HG02981 (cell line): ENCODE data around the gene MLLT10.
"Not testable (repeated sequence)": the region's sequence is repeated elsewhere in the genome, so short reads cannot be mapped to it uniquely, and the experiment has no call there.

Source experiments
- ATAC-seq: cut with Tn5 transposase; IDR thresholded peaks from one replicate; pipeline ENCODE4 v1.9.1; 2021; ENCODE audit warnings: mild to moderate bottlenecking, moderate library complexity; ENCODE audit not compliant: unreplicated experiment

MLLT10 gene

DNA sequence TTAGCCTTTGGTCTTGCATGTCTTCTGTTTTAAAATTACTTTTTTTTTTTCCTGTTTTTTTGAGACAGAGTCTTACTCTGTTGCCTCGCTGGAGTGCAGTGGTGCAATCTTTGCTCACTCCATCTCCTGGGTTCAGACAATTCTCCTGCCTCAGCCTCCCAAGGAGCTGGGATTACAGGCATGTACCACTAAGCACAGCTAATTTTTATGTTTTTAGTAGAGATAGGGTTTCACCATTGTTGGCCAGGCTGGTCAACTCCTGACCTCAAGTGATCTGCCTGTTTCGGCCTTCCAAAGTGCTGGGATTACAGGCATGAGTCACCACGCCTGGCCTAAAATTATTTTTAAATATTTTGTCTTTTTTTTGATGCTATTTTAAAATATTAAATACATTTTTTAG is 38.5 kb downstream of the MLLT10 start:
- ATAC-seq = no peak

DNA sequence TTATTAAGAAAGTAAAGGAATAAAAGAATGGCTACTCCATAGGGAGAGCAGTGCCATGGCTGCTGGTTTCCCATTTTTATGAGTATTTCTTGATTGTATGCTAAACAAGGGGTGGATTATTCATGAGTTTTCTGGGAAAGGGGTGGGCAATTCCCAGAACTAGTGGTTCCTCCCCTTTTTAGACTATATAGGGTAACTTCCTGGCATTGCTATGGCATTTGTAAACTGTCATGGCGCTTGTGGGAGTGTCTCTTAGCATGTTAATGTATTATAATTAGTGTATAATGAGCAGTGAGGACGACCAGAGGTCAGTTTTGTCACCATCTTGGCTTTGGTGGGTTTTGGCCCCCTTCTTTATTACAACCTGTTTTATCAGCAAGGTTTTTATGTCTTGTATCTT is 40.5 kb downstream of the MLLT10 start:
- ATAC-seq = not testable (repeated sequence)

DNA sequence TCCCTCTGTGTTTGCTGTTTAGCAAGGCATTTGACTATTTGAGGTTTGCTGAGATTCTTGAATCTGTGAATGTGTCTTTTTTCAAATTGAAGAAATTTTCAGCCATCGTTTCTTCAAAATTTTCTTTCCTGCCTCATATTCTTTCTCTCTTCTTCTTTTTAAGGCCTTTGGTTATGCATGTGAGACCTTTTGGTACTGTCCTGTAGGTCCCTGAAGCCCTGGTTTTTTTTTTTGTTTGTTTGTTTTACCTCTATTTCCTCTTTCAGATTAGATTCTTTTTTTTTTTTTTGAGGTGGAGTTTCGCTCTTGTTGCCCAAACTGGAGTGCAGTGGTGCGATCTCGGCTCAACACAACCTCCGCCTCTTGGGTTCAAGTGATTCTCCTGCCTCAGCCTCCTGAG is 45.3 kb downstream of the MLLT10 start:
- no peak for ATAC-seq

DNA sequence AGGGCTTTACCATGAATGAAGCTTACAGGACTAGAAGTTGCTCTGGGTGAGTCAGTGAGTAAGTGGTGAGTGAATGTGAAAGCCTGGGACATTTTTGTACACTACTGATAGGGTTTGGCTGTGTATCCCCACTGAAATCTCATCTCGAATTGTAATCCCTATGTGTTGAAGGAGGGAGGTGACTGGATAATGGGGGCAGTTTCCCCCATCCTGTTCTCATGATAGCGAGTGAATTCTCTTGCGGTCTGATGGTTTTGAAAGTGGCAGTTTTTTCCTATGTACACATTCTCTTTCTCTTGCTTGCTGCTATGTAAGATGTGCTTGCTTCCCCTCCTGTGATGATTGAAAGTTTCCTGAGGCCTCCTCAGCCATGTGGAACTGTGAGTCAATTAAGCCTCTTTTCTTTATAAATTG is 47.4 kb downstream of the MLLT10 start:
- ATAC-seq = peak; percentile 67

DNA sequence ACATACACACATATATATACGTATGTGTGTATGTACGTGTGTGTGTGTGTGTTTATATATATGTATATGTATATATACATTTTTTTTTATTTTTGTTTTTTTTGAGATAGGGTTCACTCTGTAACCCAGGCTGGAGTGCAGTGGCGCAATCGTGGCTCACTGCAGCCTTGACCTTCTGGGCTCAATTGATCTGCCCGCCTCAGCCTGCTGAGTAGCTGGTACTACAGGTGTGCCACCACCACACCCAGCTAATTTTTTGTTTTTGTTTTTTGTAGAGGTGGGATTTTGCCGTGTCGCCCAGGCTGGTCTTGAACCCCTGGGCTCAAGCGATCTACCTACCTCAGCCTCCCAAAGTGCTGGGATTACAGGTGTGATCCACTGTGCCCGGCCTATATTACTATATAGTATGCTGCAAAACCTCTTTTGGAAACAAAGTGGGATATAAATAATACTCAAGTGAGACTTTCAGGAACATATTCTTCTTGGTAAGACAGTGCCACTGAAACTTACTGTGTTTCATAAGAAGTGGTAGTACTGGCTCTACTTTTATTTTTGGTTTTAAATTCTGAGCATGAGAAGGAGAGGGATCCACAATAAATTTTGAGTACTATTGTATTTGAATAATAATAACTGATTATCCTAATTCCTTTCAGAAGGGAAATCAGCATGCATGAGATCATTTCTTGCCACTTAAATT is 51.0 kb downstream of the MLLT10 start:
- ATAC-seq = no peak

DNA sequence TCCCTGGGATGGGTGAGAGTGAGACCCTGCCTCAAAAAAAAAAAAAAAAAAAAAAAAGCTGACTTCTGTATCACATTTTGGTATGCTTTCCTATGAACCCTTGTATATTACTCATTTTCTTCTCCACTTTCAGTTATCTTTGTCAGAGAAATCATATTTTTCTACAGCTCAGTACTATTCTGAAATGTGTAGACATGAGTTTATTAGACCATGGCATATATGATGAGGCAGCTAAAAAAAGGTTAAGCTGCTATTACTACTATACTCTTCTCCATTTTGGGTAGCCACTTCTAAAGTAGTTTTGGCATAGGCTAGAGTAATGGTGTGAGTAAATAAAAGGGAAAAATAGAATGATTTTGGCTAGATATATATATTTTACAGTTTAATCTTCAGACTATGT is 53.4 kb downstream of the MLLT10 start:
- ATAC-seq = no peak

DNA sequence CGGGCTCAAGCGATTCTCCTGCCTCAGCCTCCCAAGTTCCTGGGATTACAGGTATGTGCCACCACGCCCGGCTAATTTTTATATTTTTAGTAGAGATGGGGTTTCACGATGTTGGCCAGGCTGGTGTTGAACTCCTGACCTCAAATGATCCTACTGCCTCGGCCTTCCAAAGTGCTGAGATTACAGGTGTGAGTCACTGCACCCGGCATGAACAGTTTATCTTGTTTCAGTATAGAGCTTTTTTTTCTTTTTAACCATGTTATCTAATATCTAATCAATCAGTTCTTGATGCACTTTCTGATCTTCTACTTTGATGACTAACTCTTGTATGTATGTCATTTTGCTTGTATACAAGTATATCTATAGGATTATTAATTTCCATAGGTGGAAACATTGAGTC is 54.1 kb downstream of the MLLT10 start:
- not testable (repeated sequence) for ATAC-seq

DNA sequence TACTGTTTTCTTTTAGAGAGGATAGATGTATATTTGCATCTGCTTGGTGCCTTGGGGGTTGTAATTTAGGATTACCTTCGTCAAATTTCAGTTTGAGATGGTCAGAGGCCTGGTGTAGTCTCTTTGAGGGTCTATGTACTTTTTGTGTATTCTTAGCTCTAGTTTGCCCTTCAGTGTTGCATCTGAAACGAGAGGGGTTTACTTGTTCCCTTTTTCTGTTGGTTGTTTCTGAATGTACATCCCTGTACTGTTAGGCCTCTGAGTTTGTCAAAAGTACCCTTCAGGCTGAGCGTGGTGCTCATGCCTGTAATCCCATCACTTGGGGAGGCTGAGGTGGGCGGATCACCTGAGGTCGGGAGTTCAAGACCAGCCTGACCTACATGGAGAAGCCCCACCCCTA is 60.0 kb downstream of the MLLT10 start:
- ATAC-seq = no peak

DNA sequence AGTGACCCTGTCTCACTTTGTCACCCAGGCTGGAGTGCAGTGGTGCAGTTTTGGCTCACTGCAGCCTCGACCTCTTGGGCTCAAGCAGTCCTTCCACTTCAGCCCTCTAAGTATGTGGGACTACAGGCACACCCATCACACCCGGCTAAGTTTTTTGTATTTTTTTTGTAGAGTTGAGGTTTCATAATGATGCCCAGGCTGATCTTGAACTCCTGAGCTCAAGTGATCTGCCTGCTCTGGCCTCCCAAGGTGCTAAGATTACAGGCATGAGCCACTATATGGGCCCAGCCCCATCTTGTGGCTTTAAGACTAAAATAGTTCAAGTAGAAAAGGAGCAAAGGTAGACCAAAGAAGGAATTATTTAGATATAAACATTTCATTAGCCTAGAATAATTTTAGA is 65.5 kb downstream of the MLLT10 start:
- no peak for ATAC-seq

DNA sequence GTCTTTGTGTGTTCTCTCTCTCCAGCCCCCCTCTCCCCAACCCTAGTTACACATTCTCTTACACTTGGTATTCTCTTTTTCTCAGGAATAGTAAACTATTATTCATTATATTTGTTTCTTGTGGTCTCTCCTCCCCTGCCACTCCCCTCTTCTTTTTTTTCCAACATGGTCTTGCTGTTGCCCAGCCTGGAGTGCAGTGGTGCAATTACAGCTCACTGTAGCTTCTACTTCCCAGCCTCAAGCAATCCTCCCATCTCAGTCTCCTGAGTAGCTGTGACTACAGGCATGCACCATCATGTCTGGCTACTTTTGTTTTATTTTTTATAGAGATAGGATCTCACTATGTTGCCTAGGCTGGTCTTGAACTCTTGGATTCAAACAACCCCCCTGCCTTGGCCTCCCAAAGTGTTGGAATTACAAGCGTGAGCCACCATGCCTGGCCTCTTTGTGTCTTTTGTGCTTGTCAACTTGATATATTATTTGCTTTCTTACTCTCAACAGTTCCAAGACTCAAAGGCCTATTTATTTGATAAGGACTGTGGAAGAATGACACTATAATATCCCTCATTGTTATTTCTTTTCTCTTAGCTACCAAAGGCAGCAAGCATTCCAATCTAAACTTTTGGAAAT is 66.9 kb downstream of the MLLT10 start:
- no peak for ATAC-seq

DNA sequence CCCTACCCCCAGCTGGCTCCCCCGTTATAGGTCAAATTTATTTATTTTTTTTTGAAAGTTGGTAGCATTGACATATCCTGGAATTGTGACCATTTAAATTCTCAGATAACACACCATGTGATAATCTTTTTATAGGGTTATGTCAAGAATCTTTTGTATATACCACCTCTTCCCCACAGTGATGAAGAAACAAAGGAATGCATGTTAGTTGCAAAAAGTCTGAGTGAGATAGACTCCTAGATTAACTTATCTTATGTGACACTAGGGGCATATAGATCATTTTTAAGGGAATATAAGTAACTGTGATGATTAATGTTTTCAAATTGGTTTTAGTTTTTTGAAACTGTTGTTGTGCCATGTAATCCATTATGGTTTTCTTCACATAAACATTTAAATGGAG is 68.3 kb downstream of the MLLT10 start:
- ATAC-seq = no peak

DNA sequence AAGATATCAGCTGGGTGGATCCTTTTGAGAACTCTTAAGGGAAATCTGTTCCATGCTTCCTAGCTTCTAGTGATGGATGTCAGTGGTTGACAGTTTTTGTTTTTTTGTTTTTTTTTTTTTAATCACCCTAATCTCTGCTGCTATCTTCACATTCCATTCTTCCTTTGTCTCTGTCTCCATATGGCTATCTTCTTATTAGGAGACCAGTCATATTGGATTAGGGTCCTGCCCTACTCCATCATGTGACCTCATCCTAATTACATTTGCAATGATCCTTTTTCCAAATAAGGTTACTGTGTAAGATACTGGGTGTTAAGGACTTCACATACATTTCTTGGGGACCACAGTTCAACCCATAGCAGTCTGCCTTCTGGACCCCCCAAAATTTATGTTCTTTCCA is 69.7 kb downstream of the MLLT10 start:
- no peak for ATAC-seq

DNA sequence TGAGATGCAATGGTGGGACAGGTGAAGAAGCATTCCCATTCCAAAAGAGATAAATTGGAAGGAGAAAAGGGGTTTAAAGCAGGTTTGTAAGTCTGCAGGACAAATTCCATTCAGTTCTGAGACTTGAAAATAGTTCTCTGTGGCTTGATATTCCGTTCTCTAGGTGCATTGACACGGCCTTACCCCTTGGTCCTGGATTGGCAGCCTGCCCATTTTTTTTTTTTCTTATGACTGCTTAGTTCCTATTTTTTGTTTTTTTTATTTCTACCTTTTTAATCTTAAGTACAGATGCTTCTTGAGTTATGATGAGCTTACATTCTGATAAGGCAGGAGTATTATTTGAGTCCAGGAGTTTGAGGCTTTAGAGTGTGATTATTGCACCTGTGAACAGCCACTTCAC is 70.6 kb downstream of the MLLT10 start:
- no peak for ATAC-seq

DNA sequence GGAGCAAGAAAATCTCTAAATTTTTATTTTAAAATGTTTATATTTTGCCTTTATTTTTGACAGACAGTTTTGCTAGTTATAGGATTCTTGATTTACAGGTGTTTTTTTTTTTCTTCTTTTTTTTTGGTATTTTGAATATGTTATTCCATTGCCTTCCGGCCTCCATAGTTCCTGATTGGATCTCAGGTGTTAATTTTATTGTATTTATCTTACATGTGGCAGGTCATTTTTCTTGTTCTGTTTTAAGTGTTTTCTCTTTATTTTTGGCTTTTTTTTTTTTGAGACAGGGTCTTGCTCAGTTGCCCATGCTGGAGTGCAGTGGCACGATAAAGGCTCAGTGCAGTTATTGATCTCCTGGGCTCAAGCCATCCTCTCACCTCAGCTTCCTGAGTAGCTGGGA is 73.9 kb downstream of the MLLT10 start:
- no peak for ATAC-seq

DNA sequence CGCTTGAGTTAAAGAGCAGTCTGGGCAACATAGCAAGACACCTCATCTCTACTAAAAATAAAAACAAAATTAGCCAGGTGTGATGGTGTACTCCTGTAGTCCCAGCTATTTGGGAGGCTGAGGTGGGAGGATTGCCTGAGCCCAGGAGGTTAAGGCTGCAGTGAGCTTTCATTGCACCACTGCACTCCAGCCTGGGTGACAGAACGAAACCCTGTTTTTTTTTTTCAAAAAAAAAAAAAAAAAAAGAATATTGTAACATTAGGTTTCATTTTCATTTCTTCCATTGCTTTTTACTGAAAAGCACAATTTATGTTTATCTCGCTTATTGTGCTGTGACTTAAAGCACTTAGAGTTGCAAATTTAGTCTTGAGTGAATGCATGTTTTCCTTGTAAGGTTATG is 80.0 kb downstream of the MLLT10 start:
- no peak for ATAC-seq

DNA sequence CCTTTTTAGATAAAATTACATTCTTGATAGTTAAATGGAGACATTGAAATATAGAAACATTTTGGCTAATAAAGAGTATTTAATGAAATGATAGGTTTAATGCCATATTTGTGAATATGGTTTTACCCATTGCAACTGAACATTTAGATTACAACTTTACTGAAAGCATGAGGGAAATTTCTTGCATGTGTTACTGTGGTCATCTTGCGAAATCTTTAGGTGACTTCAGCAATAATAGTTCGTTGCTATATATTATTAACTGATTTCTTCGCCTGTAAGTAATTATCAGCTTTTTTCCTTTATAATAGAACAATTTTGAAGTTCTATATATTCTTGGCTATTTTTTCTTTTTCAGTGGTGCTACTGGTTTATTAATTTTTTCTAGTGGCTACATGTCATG is 83.2 kb downstream of the MLLT10 start:
- ATAC-seq = no peak

DNA sequence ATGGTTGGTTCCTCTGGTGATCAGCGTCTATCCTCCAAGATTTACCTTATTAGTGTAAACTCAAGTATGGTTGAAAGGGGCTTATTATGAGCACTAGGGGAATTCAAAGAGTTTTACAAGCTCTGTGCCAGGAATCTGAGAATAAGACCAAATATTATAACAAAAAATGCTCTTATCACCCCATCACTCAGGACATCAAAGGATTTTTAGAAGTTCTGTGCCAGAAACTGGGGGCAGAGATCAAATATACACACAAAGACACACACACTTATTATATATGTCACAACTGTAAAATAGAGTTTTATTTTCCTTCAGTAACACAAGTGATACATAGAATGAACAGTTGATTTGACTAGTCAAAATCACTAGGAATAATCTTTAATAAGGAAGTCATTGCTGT is 89.3 kb downstream of the MLLT10 start:
- no peak for ATAC-seq

DNA sequence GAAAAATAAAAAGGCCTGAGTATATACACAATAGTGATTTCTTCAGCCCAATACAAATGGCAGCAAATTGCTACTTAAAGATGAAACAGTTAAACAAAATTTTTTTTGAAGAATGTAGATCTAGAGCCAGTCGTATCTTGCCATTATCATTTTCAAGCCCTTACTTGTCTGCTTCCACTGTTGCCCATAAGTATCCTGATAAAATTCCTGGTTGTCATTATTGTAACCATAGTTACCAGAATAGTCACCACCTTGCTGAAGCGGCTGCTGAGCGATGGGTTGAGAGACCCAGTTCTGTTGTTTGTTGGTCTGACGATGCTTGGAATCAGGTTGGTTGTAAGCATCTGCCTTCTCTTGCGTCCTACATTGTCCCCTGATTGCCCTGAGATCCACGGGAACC is 90.4 kb downstream of the MLLT10 start:
- ATAC-seq = not testable (repeated sequence)

DNA sequence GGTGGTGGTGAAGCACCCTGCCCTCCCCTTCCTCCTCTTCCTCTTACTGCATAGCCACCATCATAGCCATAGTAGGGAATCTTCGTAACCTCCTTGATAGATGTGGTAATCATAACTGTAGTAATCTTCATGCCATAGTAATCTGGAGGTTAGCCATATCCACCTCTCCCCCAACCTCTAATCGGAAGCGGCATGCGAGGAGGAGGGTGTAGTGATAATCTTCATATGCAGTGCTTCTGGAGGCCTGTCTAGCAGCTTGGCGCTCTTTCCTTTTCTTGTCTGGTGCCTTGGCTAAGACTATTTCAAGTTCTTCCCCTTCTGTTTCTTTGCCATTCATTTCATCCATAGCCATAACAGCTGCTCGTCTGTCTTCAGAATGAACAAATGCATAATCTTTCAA is 90.9 kb downstream of the MLLT10 start:
- no peak for ATAC-seq

DNA sequence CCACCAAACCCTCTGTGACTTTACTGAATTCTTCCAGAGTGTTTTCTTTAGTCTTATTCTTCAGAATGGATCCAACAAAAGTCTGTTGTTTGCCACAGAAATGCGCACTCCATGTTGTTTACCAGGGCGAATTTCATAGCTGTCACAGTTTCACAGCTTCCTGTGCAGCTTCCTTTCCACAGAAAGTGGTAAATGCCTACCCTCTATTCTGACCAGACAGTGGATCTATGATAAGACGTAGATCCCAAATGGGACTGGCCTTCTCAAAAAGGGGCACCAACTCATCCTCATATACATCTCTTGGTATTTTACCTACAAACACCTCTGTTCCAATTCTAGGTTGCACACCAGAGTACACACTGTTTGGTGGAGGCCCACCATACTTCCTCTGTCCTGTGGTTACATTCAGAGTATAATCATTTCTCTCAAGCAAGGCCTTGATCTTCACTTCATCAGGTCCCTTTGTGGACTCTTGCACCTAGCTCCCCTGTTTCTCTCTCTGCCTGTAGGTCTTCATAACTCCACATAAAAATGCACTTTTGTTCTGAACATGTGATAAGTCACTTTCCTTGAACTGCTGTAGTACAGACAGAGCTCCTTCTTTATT is 91.7 kb downstream of the MLLT10 start:
- no peak for ATAC-seq

DNA sequence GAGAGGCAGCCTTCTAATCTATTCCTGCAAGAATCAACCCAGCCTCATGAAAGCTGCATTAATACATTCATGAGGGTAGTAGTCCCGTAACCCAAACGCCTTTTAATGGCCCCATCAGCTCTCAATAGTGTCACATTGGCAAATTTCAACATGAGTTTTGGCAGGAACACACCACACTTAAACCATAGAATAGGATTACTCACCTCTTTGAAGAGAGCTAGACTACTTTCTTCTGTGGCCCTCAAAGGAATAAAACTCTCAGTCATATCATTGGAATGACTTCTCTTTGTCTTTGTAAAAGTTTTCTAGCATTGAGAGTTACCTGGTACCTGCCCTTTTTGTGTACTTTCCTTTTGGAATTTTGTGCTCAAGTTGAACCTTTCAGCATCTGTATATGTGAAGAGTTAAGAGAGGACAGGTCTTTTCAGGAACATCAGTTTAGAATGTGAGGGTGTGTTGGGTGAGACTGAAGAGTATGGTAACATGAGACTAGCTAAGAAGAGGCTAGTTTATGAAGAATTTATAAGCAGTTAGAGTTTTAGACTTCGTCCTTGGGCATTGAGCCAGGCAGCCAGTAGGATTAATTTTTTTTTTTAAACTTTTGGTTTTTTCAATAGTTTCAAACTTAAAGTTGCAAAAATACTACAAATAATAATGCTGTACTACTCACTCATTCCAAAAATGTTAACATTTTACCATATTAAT is 92.6 kb downstream of the MLLT10 start:
- ATAC-seq = no peak

DNA sequence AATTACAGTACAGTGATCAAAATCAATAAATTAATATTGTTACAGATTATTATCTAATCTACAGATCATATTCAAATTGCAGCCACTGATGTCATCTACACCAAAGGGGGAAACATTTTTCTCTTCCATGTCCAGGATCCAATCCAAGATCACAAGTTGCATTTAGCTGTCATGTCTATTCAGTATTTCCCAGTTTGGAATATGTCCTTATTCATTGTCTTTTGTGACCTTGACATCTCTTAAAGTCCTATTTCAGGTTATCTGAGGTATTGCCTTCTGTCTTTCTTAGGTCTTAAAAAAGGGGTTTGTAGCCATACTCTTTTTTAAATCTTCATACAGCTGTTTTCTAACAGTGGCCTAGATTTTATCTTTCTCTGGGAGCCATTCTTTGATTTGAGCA is 93.3 kb downstream of the MLLT10 start:
- no peak for ATAC-seq
